ENCODE measurements around the gene STK11. TPM values are rescaled to one million over a fixed set of nuclear protein-coding genes. Genes with fewer than 3 reads are reported as not detected.
"Not testable (repeated sequence)": the region's sequence is repeated elsewhere in the genome, so short reads cannot be mapped to it uniquely, and the experiment has no call there.

Gene STK11
- total RNA-seq, 1 donor from 2014 or later, result 69.6 TPM

GRCh38 chr19:1173159-1173844 lies 32.3 kb upstream of the STK11 start:
- Mint-ChIP-seq H3K9me3 (no peaks in the 10 kb centered on the region), H3K27ac (peak overlapping the region; percentile 88), H3K27me3 (ENCODE audit: insufficient read depth) (no peaks in the 10 kb centered on the region), H3K4me1 (ENCODE audit: low read depth) (peaks cover 25% of the 10 kb centered on the region), H3K36me3 (ENCODE audit: low read depth) (peaks cover 15% of the 10 kb centered on the region), H3K4me3 (peak overlapping the region; percentile 89)
- DNase-seq (ENCODE audit: low spot score), result no peak
- intact Hi-C loops (cut with micrococcal nuclease), result no loop called here

GRCh38 chr19:1173845-1174809 lies 31.5 kb upstream of the STK11 start, which contains the start of gene SBNO2:
SBNO2 (minus strand) TSS chr19:1174268; CDS start chr19:1154276, 19,992 bp downstream.
- Mint-ChIP-seq H3K36me3 (ENCODE audit: low read depth) (peaks cover 12% of the 10 kb centered on the region), H3K27me3 (ENCODE audit: insufficient read depth) (no peaks in the 10 kb centered on the region), H3K9me3 (no peaks in the 10 kb centered on the region), H3K27ac (peak within 1 kb of the TSS; percentile 88), H3K4me1 (ENCODE audit: low read depth) (peaks cover 25% of the 10 kb centered on the region), H3K4me3 (peak within 1 kb of the TSS; percentile 89)
- peak; percentile 88 for DNase-seq (ENCODE audit: low spot score)
- intact Hi-C loops (cut with micrococcal nuclease), result loop anchor here (1.0 kb wide), 3 partner anchors 15 to 42 kb away; partner anchors contain the start of gene STK11

- no peak overlapping the region for H3K27ac Mint-ChIP-seq
- intact Hi-C loops (cut with micrococcal nuclease), result no loop called here
- DNase-seq (ENCODE audit: low spot score), result no peak
- peak overlapping the region; percentile 39 for H3K4me3 Mint-ChIP-seq
- H3K9me3 Mint-ChIP-seq, result no peaks in the 10 kb centered on the region
- H3K27me3 Mint-ChIP-seq (ENCODE audit: insufficient read depth), result no peaks in the 10 kb centered on the region
- peaks cover 1% of the 10 kb centered on the region for H3K36me3 Mint-ChIP-seq (ENCODE audit: low read depth)
- H3K4me1 Mint-ChIP-seq (ENCODE audit: low read depth), result peaks cover 28% of the 10 kb centered on the region
Measured at GRCh38 chr19:1177322-1178114, 28.1 kb upstream of the STK11 start.

- H3K9me3 Mint-ChIP-seq, result no peaks in the 10 kb centered on the region
- no peak overlapping the region for H3K4me3 Mint-ChIP-seq
- intact Hi-C loops (cut with micrococcal nuclease), result no loop called here
- peak overlapping the region; percentile 31 for H3K27ac Mint-ChIP-seq
- DNase-seq (ENCODE audit: low spot score), result no peak
- peaks cover 1% of the 10 kb centered on the region for H3K36me3 Mint-ChIP-seq (ENCODE audit: low read depth)
- no peaks in the 10 kb centered on the region for H3K27me3 Mint-ChIP-seq (ENCODE audit: insufficient read depth)
- peaks cover 31% of the 10 kb centered on the region for H3K4me1 Mint-ChIP-seq (ENCODE audit: low read depth)
Measured at GRCh38 chr19:1181606-1182005, 24.0 kb upstream of the STK11 start.

- peaks cover 30% of the 10 kb centered on the region for H3K4me1 Mint-ChIP-seq (ENCODE audit: low read depth)
- no peaks in the 10 kb centered on the region for H3K9me3 Mint-ChIP-seq
- peaks cover 1% of the 10 kb centered on the region for H3K36me3 Mint-ChIP-seq (ENCODE audit: low read depth)
- H3K27ac Mint-ChIP-seq, result peak overlapping the region; percentile 31
- intact Hi-C loops (cut with micrococcal nuclease), result no loop called here
- H3K4me3 Mint-ChIP-seq, result no peak overlapping the region
- DNase-seq (ENCODE audit: low spot score), result no peak
- H3K27me3 Mint-ChIP-seq (ENCODE audit: insufficient read depth), result no peaks in the 10 kb centered on the region
Measured at GRCh38 chr19:1182068-1182467, 23.5 kb upstream of the STK11 start.

- no peak for DNase-seq (ENCODE audit: low spot score)
- Mint-ChIP-seq H3K4me1 (ENCODE audit: low read depth) (peaks cover 24% of the 10 kb centered on the region), H3K4me3 (no peak overlapping the region), H3K9me3 (no peaks in the 10 kb centered on the region), H3K36me3 (ENCODE audit: low read depth) (peaks cover 1% of the 10 kb centered on the region), H3K27me3 (ENCODE audit: insufficient read depth) (no peaks in the 10 kb centered on the region), H3K27ac (no peak overlapping the region)
- intact Hi-C loops (cut with micrococcal nuclease), result no loop called here
Measured at GRCh38 chr19:1182727-1183126, 22.9 kb upstream of the STK11 start.

GRCh38 chr19:1183543-1184172 lies 21.9 kb upstream of the STK11 start:
- H3K27me3 Mint-ChIP-seq (ENCODE audit: insufficient read depth), result no peaks in the 10 kb centered on the region
- intact Hi-C loops (cut with micrococcal nuclease), result no loop called here
- H3K4me1 Mint-ChIP-seq (ENCODE audit: low read depth), result peaks cover 22% of the 10 kb centered on the region
- no peak for DNase-seq (ENCODE audit: low spot score)
- H3K9me3 Mint-ChIP-seq, result no peaks in the 10 kb centered on the region
- H3K27ac Mint-ChIP-seq, result no peak overlapping the region
- H3K36me3 Mint-ChIP-seq (ENCODE audit: low read depth), result peaks cover 1% of the 10 kb centered on the region
- no peak overlapping the region for H3K4me3 Mint-ChIP-seq

- no peaks in the 10 kb centered on the region for H3K9me3 Mint-ChIP-seq
- intact Hi-C loops (cut with micrococcal nuclease), result loop anchor here (1.0 kb wide), 2 partner anchors 15 to 90 kb away; partner anchors contain the start of gene SBNO2
- peak; percentile 56 for DNase-seq (ENCODE audit: low spot score)
- H3K4me3 Mint-ChIP-seq, result peak overlapping the region; percentile 46
- peak overlapping the region; percentile 83 for H3K27ac Mint-ChIP-seq
- no peaks in the 10 kb centered on the region for H3K36me3 Mint-ChIP-seq (ENCODE audit: low read depth)
- no peaks in the 10 kb centered on the region for H3K27me3 Mint-ChIP-seq (ENCODE audit: insufficient read depth)
- peaks cover 34% of the 10 kb centered on the region for H3K4me1 Mint-ChIP-seq (ENCODE audit: low read depth)
Measured at GRCh38 chr19:1189419-1189818, 16.2 kb upstream of the STK11 start.

- H3K9me3 Mint-ChIP-seq, result no peaks in the 10 kb centered on the region
- no peaks in the 10 kb centered on the region for H3K27me3 Mint-ChIP-seq (ENCODE audit: insufficient read depth)
- peaks cover 3% of the 10 kb centered on the region for H3K36me3 Mint-ChIP-seq (ENCODE audit: low read depth)
- intact Hi-C loops (cut with micrococcal nuclease), result no loop called here
- H3K4me3 Mint-ChIP-seq, result no peak overlapping the region
- DNase-seq (ENCODE audit: low spot score), result no peak
- peaks cover 13% of the 10 kb centered on the region for H3K4me1 Mint-ChIP-seq (ENCODE audit: low read depth)
- no peak overlapping the region for H3K27ac Mint-ChIP-seq
Measured at GRCh38 chr19:1199531-1199930, 6.0 kb upstream of the STK11 start.

- DNase-seq (ENCODE audit: low spot score); H3K4me3 Mint-ChIP-seq; H3K27ac Mint-ChIP-seq; H3K27me3 Mint-ChIP-seq (ENCODE audit: insufficient read depth); intact Hi-C loops (cut with micrococcal nuclease); H3K9me3 Mint-ChIP-seq; H3K36me3 Mint-ChIP-seq (ENCODE audit: low read depth): not testable (repeated sequence)
- H3K4me1 Mint-ChIP-seq (ENCODE audit: low read depth), result peaks cover 14% of the 10 kb centered on the region
Measured at GRCh38 chr19:1200614-1201013, 5.0 kb upstream of the STK11 start.

GRCh38 chr19:1206150-1206863 lies 729 bp downstream of the STK11 start:
- Mint-ChIP-seq H3K4me1 (ENCODE audit: low read depth) (peaks cover 14% of the 10 kb centered on the region), H3K4me3 (peak overlapping the region; percentile 95), H3K27me3 (ENCODE audit: insufficient read depth) (no peaks in the 10 kb centered on the region), H3K36me3 (ENCODE audit: low read depth) (peaks cover 10% of the 10 kb centered on the region), H3K27ac (peak overlapping the region; percentile 93), H3K9me3 (no peaks in the 10 kb centered on the region)
- intact Hi-C loops (cut with micrococcal nuclease), result no loop called here
- no peak for DNase-seq (ENCODE audit: low spot score)
